ENCODE measurements around the gene AANAT.

Gene AANAT

DNA sequence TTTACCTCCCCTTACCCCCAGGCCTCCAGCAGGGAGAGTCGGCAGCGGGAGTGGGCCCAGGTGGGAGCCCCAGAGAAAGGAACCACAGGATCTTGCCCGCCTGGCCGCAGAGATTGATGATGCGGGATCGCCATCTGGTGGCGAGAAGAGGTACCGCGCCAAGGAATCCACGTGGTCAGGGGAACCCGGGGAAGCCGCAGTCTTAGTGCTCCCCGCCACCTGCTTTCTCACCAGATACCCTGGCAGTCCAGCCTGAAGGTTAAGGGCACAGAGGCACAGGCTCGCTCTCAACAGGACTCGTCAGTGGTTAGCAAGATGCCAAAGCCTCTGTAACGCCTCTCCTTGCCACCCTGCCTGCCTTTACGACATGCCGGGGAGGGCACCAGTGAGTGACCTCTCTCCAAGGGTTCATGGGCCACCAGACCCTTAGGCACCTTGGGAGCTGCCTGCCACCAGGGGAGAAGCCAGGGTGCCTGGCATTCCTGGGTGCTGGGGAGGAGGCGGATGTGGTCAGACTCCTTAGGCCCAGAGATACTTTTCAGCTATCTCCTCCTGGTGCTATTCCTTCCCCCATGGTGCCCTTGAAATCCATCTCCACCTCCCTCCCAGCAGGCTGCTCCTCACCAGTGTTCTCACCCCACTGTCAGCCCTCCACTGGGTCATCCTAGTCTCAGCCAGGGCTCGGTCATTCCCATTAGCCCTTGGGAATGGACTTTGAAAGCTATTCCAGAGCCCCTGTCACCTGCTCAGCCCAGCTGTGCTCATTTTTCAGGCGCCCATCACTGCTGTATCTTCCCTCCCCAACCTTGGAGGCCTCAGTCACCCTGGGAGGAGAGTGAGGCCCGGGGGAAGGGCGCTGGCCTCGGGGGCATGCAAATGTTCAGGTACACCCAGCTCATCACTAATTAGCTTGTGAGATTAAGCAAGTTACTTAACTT, 39.3 kb downstream of the AANAT start (continued):
- TF ChIP-seq ZNF133 (tag by site-specific recombination; IDR thresholded peaks at IDR 0.05): no peak
- no peak for TF ChIP-seq REPIN1 (tag by site-specific recombination; IDR thresholded peaks at IDR 0.05; ENCODE audit: low read depth)
- TF ChIP-seq, protein P1, sequence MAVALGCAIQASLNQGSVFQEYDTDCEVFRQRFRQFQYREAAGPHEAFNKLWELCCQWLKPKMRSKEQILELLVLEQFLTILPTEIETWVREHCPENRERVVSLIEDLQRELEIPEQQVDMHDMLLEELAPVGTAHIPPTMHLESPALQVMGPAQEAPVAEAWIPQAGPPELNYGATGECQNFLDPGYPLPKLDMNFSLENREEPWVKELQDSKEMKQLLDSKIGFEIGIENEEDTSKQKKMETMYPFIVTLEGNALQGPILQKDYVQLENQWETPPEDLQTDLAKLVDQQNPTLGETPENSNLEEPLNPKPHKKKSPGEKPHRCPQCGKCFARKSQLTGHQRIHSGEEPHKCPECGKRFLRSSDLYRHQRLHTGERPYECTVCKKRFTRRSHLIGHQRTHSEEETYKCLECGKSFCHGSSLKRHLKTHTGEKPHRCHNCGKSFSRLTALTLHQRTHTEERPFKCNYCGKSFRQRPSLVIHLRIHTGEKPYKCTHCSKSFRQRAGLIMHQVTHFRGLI (tag by site-specific recombination; IDR thresholded peaks at IDR 0.05): no peak
- no peak for TF ChIP-seq ZNF248 (tag by site-specific recombination; IDR thresholded peaks at IDR 0.05)
- TF ChIP-seq ZNF221 (tag by site-specific recombination; IDR thresholded peaks at IDR 0.05; ENCODE audit: borderline replicate concordance): no peak
- 0 out of 2 replicates have a peak, but pooled peaks have one; percentile 53 for TF ChIP-seq ZBTB10 (tag by site-specific recombination; IDR thresholded peaks at IDR 0.05)
- 0 out of 2 replicates have a peak, but pooled peaks have one; percentile 15 for TF ChIP-seq ZNF843 (tag by site-specific recombination; IDR thresholded peaks at IDR 0.05)
- TF ChIP-seq ZNF37A (tag by site-specific recombination; IDR thresholded peaks at IDR 0.05): no peak
- TF ChIP-seq ZBTB48 (tag by site-specific recombination; IDR thresholded peaks at IDR 0.05): peak; percentile 31; the same call in 1 of the 2 replicates
- TF ChIP-seq ZFP37 (tag by site-specific recombination; IDR thresholded peaks at IDR 0.05): no peak
- TF ChIP-seq ZNF211 (tag by site-specific recombination; IDR thresholded peaks at IDR 0.05; ENCODE audit: low read depth): no peak
- TF ChIP-seq GLI4 (tag by site-specific recombination; IDR thresholded peaks at IDR 0.05): no peak
- no peak for TF ChIP-seq GFI1B (tag by site-specific recombination; IDR thresholded peaks at IDR 0.05)
- no peak for TF ChIP-seq ZNF184 (tag by site-specific recombination; IDR thresholded peaks at IDR 0.05)
- TF ChIP-seq KLF9 (tag by site-specific recombination; IDR thresholded peaks at IDR 0.05; ENCODE audit: low read depth): no peak
- TF ChIP-seq, protein P2, sequence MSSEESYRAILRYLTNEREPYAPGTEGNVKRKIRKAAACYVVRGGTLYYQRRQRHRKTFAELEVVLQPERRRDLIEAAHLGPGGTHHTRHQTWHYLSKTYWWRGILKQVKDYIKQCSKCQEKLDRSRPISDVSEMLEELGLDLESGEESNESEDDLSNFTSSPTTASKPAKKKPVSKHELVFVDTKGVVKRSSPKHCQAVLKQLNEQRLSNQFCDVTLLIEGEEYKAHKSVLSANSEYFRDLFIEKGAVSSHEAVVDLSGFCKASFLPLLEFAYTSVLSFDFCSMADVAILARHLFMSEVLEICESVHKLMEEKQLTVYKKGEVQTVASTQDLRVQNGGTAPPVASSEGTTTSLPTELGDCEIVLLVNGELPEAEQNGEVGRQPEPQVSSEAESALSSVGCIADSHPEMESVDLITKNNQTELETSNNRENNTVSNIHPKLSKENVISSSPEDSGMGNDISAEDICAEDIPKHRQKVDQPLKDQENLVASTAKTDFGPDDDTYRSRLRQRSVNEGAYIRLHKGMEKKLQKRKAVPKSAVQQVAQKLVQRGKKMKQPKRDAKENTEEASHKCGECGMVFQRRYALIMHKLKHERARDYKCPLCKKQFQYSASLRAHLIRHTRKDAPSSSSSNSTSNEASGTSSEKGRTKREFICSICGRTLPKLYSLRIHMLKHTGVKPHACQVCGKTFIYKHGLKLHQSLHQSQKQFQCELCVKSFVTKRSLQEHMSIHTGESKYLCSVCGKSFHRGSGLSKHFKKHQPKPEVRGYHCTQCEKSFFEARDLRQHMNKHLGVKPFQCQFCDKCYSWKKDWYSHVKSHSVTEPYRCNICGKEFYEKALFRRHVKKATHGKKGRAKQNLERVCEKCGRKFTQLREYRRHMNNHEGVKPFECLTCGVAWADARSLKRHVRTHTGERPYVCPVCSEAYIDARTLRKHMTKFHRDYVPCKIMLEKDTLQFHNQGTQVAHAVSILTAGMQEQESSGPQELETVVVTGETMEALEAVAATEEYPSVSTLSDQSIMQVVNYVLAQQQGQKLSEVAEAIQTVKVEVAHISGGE (tag by site-specific recombination; conservative IDR thresholded peaks at IDR 0.05; ENCODE audit: low read depth): no peak
- peak; percentile 42 for TF ChIP-seq GLIS2 (tag by site-specific recombination; IDR thresholded peaks at IDR 0.05)
- no peak for TF ChIP-seq ZNF660 (tag by site-specific recombination; IDR thresholded peaks at IDR 0.05)
- no peak for TF ChIP-seq PRDM10 (tag by site-specific recombination; IDR thresholded peaks at IDR 0.05)
- no peak for TF ChIP-seq ZNF830 (tag by site-specific recombination; IDR thresholded peaks at IDR 0.05; ENCODE audit: low read depth)
- TF ChIP-seq ZNF654 (tag by site-specific recombination; IDR thresholded peaks at IDR 0.05; ENCODE audit: low read depth): peak; percentile 95
- no peak for TF ChIP-seq ZNF677 (tag by site-specific recombination; IDR thresholded peaks at IDR 0.05)
- TF ChIP-seq FEZF1 (tag by site-specific recombination; IDR thresholded peaks at IDR 0.05): no peak
- TF ChIP-seq ZNF837 (tag by site-specific recombination; IDR thresholded peaks at IDR 0.05): no peak
- TF ChIP-seq HOXA7 (CRISPR knock-in tag; IDR thresholded peaks at IDR 0.05; ENCODE audit: borderline replicate concordance): no peak
- TF ChIP-seq ZNF423 (tag by site-specific recombination; IDR thresholded peaks at IDR 0.05): no peak
- no peak for TF ChIP-seq ZNF792 (tag by site-specific recombination; IDR thresholded peaks at IDR 0.05)
- TF ChIP-seq ZNF23 (tag by site-specific recombination; IDR thresholded peaks at IDR 0.05; ENCODE audit: borderline replicate concordance): no peak
- no peak for TF ChIP-seq SCRT2 (tag by site-specific recombination; IDR thresholded peaks at IDR 0.05)
- no peak for TF ChIP-seq ZNF596 (tag by site-specific recombination; IDR thresholded peaks at IDR 0.05)

Measured in HEK293 (cell line).